Astrocyte (in vitro differentiated cells and primary cell): ENCODE measurements around the gene GALNT17. TPM values are rescaled to one million over a fixed set of nuclear protein-coding genes. Genes with fewer than 3 reads are reported as not detected.

Experiments used
- DNase-seq: peaks from one replicate; pipeline ENCODE4 v3.0.0-alpha.2; 2010; ENCODE audit warnings: low read depth
- FAIRE-seq: peaks from 2 replicates; lab custom pipeline; 2011; peaks lifted over from hg19 to GRCh38; lab: Jason Lieb, UNC
- H2AFZ ChIP-seq: 2 replicates; pipeline ENCODE4 v1.6.0; 2012; ENCODE audit warnings: low read depth, low read length, inconsistent platforms
- H3K27ac ChIP-seq: 2 replicates; pipeline ENCODE4 v1.5.1; 2011; ENCODE audit warnings: low read depth, low read length, inconsistent platforms
- H3K27me3 ChIP-seq: 2 replicates; pipeline ENCODE4 v1.6.0; 2011; ENCODE audit warnings: low read length, inconsistent platforms; ENCODE audit not compliant: insufficient read depth
- H3K36me3 ChIP-seq: 2 replicates; pipeline ENCODE4 v1.5.1; 2011; ENCODE audit warnings: low read length, inconsistent platforms; ENCODE audit not compliant: insufficient read depth
- H3K4me1 ChIP-seq: 2 replicates; pipeline ENCODE4 v1.5.1; 2011; ENCODE audit warnings: low read length, inconsistent platforms; ENCODE audit not compliant: insufficient read depth
- H3K4me2 ChIP-seq: 2 replicates; pipeline ENCODE4 v1.6.0; 2012; ENCODE audit warnings: low read length, inconsistent platforms
- H3K4me3 ChIP-seq: 2 replicates; pipeline ENCODE4 v1.5.1; 2011; ENCODE audit warnings: low read depth, mild to moderate bottlenecking, low read length, inconsistent platforms; ENCODE audit not compliant: insufficient read depth
- H3K79me2 ChIP-seq: 2 replicates; pipeline ENCODE4 v1.6.0; 2012; ENCODE audit warnings: mild to moderate bottlenecking, low read length, inconsistent platforms; ENCODE audit not compliant: insufficient read depth
- H3K9ac ChIP-seq: 2 replicates; pipeline ENCODE4 v1.6.0; 2012; ENCODE audit warnings: mild to moderate bottlenecking, low read length, inconsistent platforms
- H3K9me3 ChIP-seq: 2 replicates; pipeline ENCODE4 v1.5.1; 2012; ENCODE audit warnings: low read depth, mild to moderate bottlenecking, low read length, inconsistent platforms; ENCODE audit not compliant: insufficient read depth
- H4K20me1 ChIP-seq: 2 replicates; pipeline ENCODE4 v1.6.0; 2012; ENCODE audit warnings: low read length, inconsistent platforms; ENCODE audit not compliant: insufficient read depth
- H3K27ac Mint-ChIP-seq: one replicate; pipeline ENCODE4 v1.8.0; 2021; ENCODE audit warnings: mild to moderate bottlenecking, mixed read lengths; ENCODE audit not compliant: unreplicated experiment
- H3K27me3 Mint-ChIP-seq: one replicate; pipeline ENCODE4 v1.8.0; 2021; ENCODE audit warnings: low read depth, mixed read lengths; ENCODE audit not compliant: unreplicated experiment
- H3K36me3 Mint-ChIP-seq: one replicate; pipeline ENCODE4 v1.8.0; 2021; ENCODE audit warnings: low read depth, mixed read lengths; ENCODE audit not compliant: unreplicated experiment
- H3K4me1 Mint-ChIP-seq: one replicate; pipeline ENCODE4 v1.8.0; 2021; ENCODE audit warnings: low read depth, mixed read lengths; ENCODE audit not compliant: unreplicated experiment
- H3K4me3 Mint-ChIP-seq: one replicate; pipeline ENCODE4 v1.8.0; 2021; ENCODE audit warnings: mild to moderate bottlenecking, moderate library complexity, mixed read lengths; ENCODE audit not compliant: unreplicated experiment
- H3K9me3 Mint-ChIP-seq: one replicate; pipeline ENCODE4 v1.8.0; 2021; ENCODE audit warnings: mild to moderate bottlenecking, mixed read lengths; ENCODE audit not compliant: unreplicated experiment
- EZH2 ChIP-seq: IDR thresholded peaks from 2 replicates; pipeline ENCODE4 v1.6.1; 2012; ENCODE audit warnings: mild to moderate bottlenecking, low read length, inconsistent platforms; ENCODE audit not compliant: insufficient read depth
- total RNA-seq: library from RNA; stranded (reverse); gene quantifications from 2 replicates; pipeline ENCODE4 v1.2.1, GENCODE V29; 2021
- TF ChIP-seq, protein P1 (sequence below): IDR thresholded peaks from 2 replicates; pipeline ENCODE4 v1.5.1; 2011; ENCODE audit warnings: low read depth, mild to moderate bottlenecking, inconsistent platforms, low read length, moderate library complexity; ENCODE audit not compliant: insufficient read depth

The GALNT17 gene
- total RNA-seq, 1 donor from 2014 or later: 7.8 TPM

DNA sequence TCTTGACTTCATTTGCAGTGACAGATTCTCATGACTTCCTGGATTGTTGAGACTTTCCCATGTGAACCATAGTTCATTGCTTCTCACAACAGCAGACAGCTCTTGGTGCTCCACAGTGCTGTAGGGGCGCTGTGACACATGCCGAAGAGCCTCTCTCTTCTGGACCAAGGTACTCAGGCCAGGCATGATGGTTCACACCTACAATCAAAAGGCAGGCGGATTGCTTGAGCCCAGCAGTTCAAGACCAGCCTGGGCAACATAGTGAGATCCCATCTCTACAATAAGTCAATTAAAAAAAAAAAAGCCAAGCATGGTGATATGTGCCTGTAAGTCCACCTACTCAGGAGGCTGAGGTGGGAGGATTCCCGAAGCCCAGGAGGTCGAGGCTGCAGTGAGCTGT, 354.5 kb downstream of the GALNT17 start:
- no peak overlapping the region for H3K27ac Mint-ChIP-seq
- no peaks in the 10 kb centered on the region for H3K36me3 ChIP-seq
- DNase-seq (no peak), FAIRE-seq (no peak)
- H3K4me1 Mint-ChIP-seq: peaks cover 8% of the 10 kb centered on the region
- H3K27me3 ChIP-seq: no peaks in the 10 kb centered on the region
- H3K4me3 Mint-ChIP-seq: no peak overlapping the region
- no peak overlapping the region for H3K4me3 ChIP-seq
- H3K4me1 ChIP-seq: peaks cover 7% of the 10 kb centered on the region
- TF ChIP-seq, protein P1, sequence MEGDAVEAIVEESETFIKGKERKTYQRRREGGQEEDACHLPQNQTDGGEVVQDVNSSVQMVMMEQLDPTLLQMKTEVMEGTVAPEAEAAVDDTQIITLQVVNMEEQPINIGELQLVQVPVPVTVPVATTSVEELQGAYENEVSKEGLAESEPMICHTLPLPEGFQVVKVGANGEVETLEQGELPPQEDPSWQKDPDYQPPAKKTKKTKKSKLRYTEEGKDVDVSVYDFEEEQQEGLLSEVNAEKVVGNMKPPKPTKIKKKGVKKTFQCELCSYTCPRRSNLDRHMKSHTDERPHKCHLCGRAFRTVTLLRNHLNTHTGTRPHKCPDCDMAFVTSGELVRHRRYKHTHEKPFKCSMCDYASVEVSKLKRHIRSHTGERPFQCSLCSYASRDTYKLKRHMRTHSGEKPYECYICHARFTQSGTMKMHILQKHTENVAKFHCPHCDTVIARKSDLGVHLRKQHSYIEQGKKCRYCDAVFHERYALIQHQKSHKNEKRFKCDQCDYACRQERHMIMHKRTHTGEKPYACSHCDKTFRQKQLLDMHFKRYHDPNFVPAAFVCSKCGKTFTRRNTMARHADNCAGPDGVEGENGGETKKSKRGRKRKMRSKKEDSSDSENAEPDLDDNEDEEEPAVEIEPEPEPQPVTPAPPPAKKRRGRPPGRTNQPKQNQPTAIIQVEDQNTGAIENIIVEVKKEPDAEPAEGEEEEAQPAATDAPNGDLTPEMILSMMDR: no peak
- TF ChIP-seq EZH2: no peak
- peak overlapping the region; percentile 75 for H3K4me2 ChIP-seq
- H3K9ac ChIP-seq: peak overlapping the region; percentile 52
- H3K9me3 ChIP-seq: no peaks in the 10 kb centered on the region
- H4K20me1 ChIP-seq: no peaks in the 10 kb centered on the region
- no peaks in the 10 kb centered on the region for H3K79me2 ChIP-seq
- no peaks in the 10 kb centered on the region for H3K27me3 Mint-ChIP-seq
- peaks cover 3% of the 10 kb centered on the region for H3K36me3 Mint-ChIP-seq
- H3K27ac ChIP-seq: peak overlapping the region; percentile 65
- H2AFZ ChIP-seq: no peak overlapping the region
- peaks cover 4% of the 10 kb centered on the region for H3K9me3 Mint-ChIP-seq

DNA sequence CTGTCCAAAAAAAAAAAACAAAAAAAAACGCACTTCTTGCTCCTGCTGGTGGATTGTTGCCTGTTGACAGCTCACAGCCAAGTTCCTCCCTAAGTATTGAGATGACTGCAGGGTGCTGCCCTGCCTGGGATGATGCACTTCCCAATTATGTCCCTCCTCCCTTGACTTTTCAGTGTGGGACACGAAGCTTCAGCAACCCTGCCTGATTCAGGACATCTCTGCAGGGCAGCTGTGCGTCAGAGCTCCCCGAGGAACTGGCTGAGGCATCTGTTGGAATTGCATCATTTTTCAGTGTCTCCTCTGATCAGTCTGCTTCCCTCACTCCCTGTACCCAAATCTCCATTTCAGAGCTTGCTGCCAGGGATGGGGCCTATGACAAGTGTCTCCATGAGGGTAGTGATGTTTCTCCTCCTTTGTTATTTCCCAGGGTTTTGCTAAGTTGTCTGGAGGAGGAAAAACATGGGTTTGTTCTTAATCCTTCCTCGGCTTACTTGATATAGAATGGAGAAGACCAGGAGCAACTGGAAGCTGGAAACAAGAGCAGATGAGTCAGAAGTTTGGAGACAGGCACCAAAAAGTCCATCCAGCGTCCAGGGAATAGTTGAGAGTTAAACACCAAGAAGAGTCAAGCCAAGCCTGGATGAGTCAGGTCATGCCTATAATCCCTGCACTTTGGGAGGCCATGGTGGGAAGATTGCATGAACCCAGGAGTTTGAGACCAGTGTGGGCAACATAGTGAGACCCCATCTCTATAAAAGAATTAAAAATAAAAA, 355.1 kb downstream of the GALNT17 start:
- Histone ChIP-seq H3K4me1 (peaks cover 7% of the 10 kb centered on the region), H3K4me2 (peak overlapping the region; percentile 75), H3K79me2 (no peaks in the 10 kb centered on the region), H2AFZ (peak overlapping the region; percentile 43), H3K27ac (peak overlapping the region; percentile 96), H3K36me3 (no peaks in the 10 kb centered on the region), H3K27me3 (no peaks in the 10 kb centered on the region), H3K9ac (peak overlapping the region; percentile 77), H3K4me3 (no peak overlapping the region), H3K9me3 (no peaks in the 10 kb centered on the region), H4K20me1 (no peaks in the 10 kb centered on the region)
- Mint-ChIP-seq H3K36me3 (peaks cover 3% of the 10 kb centered on the region), H3K4me3 (no peak overlapping the region), H3K27me3 (no peaks in the 10 kb centered on the region), H3K27ac (peak overlapping the region; percentile 87), H3K9me3 (peaks cover 4% of the 10 kb centered on the region), H3K4me1 (peaks cover 8% of the 10 kb centered on the region)
- TF ChIP-seq, protein P1: no peak
- no peak for TF ChIP-seq EZH2
- DNase-seq: peak; percentile 73
- FAIRE-seq: peak; percentile 92

DNA sequence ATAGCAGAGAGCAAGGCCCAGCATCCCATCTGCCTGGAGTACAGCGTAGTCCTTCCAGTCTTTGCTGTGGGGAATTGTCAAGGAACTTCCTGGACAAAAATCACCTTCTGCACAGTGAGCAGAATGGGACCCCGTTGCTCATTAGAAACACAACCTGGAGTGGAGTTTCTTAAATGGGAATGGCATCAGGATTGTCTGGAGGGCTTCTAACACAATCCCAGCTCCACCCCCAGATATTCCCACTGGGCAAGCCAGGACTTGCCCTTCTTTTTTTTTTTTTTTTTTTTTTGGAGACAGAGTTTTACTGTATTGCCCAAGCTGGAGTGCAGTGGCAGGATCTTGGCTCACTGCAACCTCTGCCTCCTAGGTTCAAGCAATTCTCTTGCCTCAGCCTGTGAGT, 356.4 kb downstream of the GALNT17 start:
- Mint-ChIP-seq H3K27ac (peak overlapping the region; percentile 80), H3K36me3 (peaks cover 3% of the 10 kb centered on the region), H3K4me3 (no peak overlapping the region), H3K27me3 (no peaks in the 10 kb centered on the region), H3K9me3 (peaks cover 4% of the 10 kb centered on the region), H3K4me1 (peaks cover 8% of the 10 kb centered on the region)
- Histone ChIP-seq H3K9ac (no peak overlapping the region), H3K4me2 (no peak overlapping the region), H3K27ac (peak overlapping the region; percentile 96), H3K4me1 (peaks cover 7% of the 10 kb centered on the region), H3K27me3 (no peaks in the 10 kb centered on the region), H3K4me3 (no peak overlapping the region), H3K36me3 (no peaks in the 10 kb centered on the region), H3K79me2 (no peaks in the 10 kb centered on the region), H4K20me1 (no peaks in the 10 kb centered on the region), H2AFZ (no peak overlapping the region), H3K9me3 (no peaks in the 10 kb centered on the region)
- DNase-seq: peak; percentile 64
- no peak for FAIRE-seq
- TF ChIP-seq, protein P1: no peak
- no peak for TF ChIP-seq EZH2
